T-helper 17 cell (primary cell): ENCODE results near the gene POLR2A. TPM values are rescaled to one million over a fixed set of nuclear protein-coding genes. Genes with fewer than 3 reads are reported as not detected.
A peak's percentile ranks its signal among the peaks of the same experiment; 100 is the strongest.

Experiments used
- ATAC-seq: fragments of 150-1000 bp; cut with Tn5 transposase; 2 replicates; pipeline ENCODE4 v1.10.0; 2021; ENCODE audit warnings: mild to moderate bottlenecking, moderate library complexity
- DNase-seq, 3 donors: peaks; one replicate each; pipeline versions ENCODE4 v3.0.0 to v3.0.0-alpha.2; 2020 to 2021
- H3K9me3 ChIP-seq: one replicate; pipeline ENCODE4 v1.7.0; 2013; ENCODE audit warnings: low read length, mild to moderate bottlenecking; ENCODE audit not compliant: control insufficient read depth, poor library complexity, severe bottlenecking
- H3K27ac Mint-ChIP-seq: one replicate; pipeline ENCODE4 v1.8.0; 2022; ENCODE audit warnings: mild to moderate bottlenecking, moderate library complexity, mixed read lengths
- H3K27me3 Mint-ChIP-seq: one replicate; pipeline ENCODE4 v1.8.0; 2022; ENCODE audit warnings: mixed read lengths
- H3K36me3 Mint-ChIP-seq: one replicate; pipeline ENCODE4 v1.8.0; 2022; ENCODE audit warnings: low read depth, mixed read lengths
- H3K4me1 Mint-ChIP-seq: one replicate; pipeline ENCODE4 v1.8.0; 2022; ENCODE audit warnings: mild to moderate bottlenecking, mixed read lengths
- H3K4me3 Mint-ChIP-seq: one replicate; pipeline ENCODE4 v1.8.0; 2022; ENCODE audit warnings: mild to moderate bottlenecking, moderate library complexity, mixed read lengths
- total RNA-seq, 4 donors: library from RNA in 2 of 4; stranded (reverse) in 2 of 4; gene quantifications; one replicate each; pipeline ENCODE4 v1.2.3 and lab custom pipeline; 2022 to 2026

Gene POLR2A
- total RNA-seq, result 100 to 1,000 TPM; 553 to 572 TPM
- total RNA-seq (lab: John Stamatoyannopoulos, UW), result 124 to 477 reads per million in 2 donors

DNA sequence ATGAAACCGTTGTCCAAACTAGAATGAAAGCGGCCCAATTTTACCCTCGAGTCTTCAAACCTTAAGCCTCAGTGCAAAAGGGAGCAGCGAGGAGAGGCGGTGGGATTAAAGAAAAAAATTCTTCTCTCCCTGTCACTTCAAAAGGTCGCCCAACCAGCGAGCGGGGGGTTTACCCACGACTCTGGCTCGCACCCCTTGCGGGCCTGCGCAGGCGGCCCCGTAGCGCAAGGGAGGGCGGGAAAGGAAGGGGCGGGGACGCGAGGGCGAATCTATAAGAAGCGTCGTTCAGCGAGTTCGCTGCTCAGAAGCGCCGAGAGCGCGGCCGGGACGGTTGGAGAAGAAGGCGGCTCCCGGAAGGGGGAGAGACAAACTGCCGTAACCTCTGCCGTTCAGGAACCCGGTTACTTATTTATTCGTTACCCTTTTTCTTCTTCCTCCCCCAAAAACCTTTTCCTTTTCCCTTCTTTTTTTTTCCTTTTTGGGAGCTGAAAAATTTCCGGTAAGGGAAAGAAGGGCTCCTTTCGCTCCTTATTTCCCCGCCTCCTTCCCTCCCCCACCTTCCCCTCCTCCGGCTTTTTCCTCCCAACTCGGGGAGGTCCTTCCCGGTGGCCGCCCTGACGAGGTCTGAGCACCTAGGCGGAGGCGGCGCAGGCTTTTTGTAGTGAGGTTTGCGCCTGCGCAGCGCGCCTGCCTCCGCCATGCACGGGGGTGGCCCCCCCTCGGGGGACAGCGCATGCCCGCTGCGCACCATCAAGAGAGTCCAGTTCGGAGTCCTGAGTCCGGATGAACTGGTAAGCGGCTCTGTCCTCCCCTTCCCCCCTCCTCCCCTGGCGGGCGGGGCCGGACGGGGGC lies at the start of gene POLR2A:
Gene POLR2A, plus strand, starts transcription at position 300 of the 852 bp plus-strand sequence.
- Mint-ChIP-seq H3K36me3 (peaks cover 4% of the 10 kb centered on the region), H3K4me1 (peaks cover 66% of the 10 kb centered on the region), H3K4me3 (peak within 1 kb of the TSS; percentile 98), H3K27me3 (no peaks in the 10 kb centered on the region), H3K27ac (peak within 1 kb of the TSS; percentile 100)
- H3K9me3 ChIP-seq, result no peaks in the 10 kb centered on the region
- ATAC-seq (peak; percentile 73), DNase-seq (peak; percentile 92 to 99 (median 97))

DNA sequence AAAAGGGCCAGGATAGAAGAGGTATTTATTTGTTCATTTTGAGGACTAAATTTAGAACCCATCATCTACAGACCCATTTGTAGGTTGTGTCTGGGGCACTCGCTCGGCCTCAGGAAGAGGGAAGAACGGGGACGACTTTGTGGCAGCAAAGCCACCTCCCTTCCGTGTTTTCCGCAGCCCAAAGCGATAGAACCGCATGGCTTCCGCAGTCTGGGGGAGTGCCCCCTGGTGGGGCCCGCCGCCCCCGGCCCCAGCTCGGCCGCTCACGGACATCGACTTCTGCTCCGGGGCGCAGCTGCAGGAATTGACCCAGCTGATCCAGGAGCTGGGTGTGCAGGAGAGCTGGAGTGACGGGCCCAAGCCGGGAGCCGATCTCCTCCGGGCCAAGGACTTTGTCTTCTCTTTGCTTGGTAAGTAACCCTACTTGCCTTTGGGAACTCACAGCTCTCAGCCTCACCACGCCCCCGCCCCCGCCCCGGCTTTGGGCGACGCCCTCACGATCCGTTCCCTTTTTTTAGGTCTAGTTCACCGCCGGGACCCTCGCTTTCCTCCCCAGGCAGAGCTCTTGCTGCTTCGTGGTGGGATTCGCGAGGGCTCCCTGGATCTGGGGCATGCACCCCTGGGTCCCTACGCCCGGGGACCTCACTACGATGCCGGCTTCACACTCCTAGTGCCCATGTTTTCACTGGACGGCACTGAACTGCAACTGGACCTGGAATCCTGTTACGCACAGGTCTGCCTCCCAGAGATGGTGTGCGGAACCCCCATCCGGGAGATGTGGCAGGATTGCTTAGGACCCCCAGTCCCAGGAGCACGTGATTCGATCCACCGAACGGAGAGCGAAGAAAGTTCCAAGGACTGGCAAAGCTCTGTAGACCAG lies 48.2 kb upstream of the POLR2A start:
- DNase-seq (peak; percentile 49 to 51 (median 49)), ATAC-seq (peak; percentile 50)
- H3K27me3 Mint-ChIP-seq, result peaks cover 17% of the 10 kb centered on the region
- peaks cover 33% of the 10 kb centered on the region for H3K4me1 Mint-ChIP-seq
- peak overlapping the region; percentile 95 for H3K4me3 Mint-ChIP-seq
- H3K9me3 ChIP-seq, result no peaks in the 10 kb centered on the region
- H3K27ac Mint-ChIP-seq, result peak overlapping the region; percentile 97
- H3K36me3 Mint-ChIP-seq, result peaks cover 4% of the 10 kb centered on the region

DNA sequence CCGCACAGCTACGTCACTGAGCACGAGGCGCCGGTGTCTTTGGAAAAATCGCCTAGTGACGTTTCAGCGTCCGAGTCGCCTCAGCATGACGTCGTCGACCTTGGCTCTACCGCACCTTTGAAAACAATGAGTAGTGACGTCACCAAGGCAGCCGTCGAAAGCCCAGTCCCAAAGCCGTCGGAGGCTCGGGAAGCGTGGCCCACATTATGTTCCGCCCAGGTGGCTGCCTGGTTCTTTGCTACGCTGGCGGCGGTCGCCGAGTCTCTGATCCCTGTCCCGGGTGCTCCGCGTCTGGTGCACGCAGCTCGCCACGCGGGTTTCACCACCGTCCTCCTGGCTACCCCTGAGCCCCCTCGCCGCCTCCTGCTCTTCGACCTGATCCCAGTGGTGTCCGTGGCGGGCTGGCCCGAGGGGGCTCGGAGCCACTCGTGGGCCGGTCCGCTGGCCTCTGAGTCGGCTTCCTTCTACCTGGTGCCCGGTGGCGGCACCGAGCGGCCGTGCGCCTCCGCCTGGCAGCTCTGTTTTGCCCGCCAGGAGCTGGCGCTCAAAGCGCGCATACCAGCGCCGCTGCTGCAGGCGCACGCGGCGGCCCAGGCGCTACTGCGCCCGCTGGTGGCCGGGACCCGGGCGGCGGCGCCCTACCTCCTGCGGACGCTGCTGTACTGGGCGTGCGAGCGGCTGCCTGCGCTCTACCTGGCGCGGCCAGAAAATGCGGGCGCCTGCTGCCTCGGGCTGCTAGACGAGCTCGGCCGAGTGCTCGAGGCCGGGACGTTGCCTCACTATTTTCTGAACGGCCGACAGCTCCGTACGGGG lies 47.4 kb upstream of the POLR2A start:
- peaks cover 4% of the 10 kb centered on the region for H3K36me3 Mint-ChIP-seq
- peak overlapping the region; percentile 95 for H3K4me3 Mint-ChIP-seq
- H3K27ac Mint-ChIP-seq, result peak overlapping the region; percentile 97
- peak; percentile 71 to 80 (median 73) for DNase-seq
- ATAC-seq, result peak; percentile 69
- H3K27me3 Mint-ChIP-seq, result peaks cover 20% of the 10 kb centered on the region
- no peaks in the 10 kb centered on the region for H3K9me3 ChIP-seq
- peaks cover 33% of the 10 kb centered on the region for H3K4me1 Mint-ChIP-seq

DNA sequence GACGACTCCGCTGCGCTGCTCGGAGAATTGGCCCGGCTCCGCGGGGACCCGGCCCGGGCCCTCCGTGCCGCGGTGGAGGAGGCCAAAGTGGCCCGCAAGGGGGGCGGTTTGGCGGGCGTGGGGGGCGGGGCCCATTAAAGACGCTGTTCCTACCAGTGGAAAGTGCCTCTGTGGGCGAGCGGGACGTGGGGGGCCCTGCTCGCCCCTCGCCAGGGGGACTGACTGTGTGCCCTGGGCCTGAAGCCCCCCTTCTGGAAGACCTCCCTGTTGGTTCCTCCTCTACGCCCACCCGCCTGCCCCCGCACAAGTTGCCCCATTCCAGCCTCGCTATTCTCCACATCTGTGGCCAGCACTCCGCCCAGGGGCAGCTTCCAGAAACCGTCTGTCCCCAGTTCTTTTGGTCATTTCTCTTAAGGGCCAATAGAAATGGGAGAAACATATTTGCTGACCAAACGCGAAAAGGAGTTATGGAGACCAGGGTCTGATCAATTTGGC lies 46.8 kb upstream of the POLR2A start:
- ATAC-seq, result no peak
- peak overlapping the region; percentile 95 for H3K4me3 Mint-ChIP-seq
- H3K9me3 ChIP-seq, result no peaks in the 10 kb centered on the region
- peak overlapping the region; percentile 67 for H3K27ac Mint-ChIP-seq
- H3K4me1 Mint-ChIP-seq, result peaks cover 33% of the 10 kb centered on the region
- peaks cover 6% of the 10 kb centered on the region for H3K36me3 Mint-ChIP-seq
- H3K27me3 Mint-ChIP-seq, result peaks cover 27% of the 10 kb centered on the region
- DNase-seq, result no peak

DNA sequence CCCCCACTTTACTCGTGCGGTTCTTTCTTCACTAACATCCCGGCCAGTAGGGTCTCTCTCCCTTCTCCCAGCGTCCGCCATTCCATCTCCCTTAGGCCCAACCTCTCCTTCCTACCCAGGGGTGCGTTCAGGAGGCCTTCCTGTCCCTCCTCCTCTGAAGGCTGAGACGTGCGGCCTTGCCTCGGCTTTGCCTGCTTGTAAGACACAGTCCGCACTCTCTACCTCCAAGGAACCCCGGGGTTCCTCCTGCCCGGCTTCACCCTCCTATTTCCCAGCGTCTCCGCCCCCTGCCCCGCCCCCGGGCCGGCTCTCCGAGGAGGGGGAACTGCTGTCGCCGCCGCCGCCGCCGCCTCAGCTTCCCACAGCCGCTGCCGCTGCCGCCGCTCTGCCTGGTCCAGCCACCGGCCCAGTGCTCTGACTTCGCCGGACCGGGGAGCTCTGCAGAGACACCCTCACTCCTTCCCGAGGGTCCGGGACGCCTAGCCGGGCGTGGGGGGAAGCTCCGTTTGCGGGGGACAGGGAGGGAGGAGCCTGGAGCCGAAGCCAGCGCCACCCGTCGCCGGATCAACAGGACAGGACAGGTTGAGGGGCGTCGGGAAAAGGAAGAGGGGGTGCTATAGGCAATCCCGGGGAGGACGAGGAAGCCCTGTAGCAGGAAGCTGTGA lies 46.1 kb upstream of the POLR2A start:
- H3K9me3 ChIP-seq, result no peaks in the 10 kb centered on the region
- Mint-ChIP-seq H3K36me3 (peaks cover 8% of the 10 kb centered on the region), H3K4me1 (peaks cover 33% of the 10 kb centered on the region), H3K4me3 (peak overlapping the region; percentile 88), H3K27me3 (peaks cover 33% of the 10 kb centered on the region), H3K27ac (peak overlapping the region; percentile 67)
- DNase-seq, result peak; percentile 37 to 40 (median 40)
- ATAC-seq, result no peak

DNA sequence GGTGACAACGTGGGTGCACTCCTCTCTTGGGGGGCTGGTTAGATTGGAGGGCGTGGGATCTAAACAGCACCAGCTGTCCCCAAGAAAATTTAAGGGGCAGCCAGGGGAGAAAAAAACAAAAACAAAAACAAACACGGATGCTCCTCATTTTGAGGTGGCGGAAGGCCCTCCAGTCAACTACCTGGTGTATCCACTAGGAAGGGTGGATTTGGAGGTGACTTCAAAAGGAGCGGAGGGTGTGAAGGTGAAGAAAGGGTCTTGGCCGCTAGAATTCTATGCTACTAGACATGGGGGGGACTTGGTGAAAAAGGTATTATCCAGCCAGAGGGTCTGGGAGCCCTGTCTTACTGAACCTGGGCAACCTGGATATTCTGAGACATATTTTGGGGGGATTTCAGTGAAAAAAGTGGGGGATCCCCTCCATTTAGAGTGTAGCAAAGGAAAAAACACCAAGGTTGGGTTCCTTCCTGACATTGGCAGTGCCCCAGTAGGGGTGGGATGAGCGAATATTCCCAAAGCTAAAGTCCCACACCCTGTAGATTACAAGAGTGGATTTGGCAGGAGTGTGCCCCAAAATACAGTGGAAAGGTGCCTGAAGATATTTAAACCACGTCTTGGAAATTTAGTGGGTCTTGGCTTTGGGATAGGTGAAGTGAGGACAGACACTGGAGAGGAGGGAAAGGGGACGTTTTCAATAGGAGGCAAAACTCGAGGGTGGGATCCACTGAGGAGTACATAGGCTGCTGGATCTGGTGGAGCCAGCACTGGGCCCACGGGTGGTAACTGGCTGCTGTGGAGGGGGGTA lies 45.3 kb upstream of the POLR2A start:
- Mint-ChIP-seq H3K4me1 (peaks cover 33% of the 10 kb centered on the region), H3K36me3 (peaks cover 8% of the 10 kb centered on the region), H3K27me3 (peaks cover 41% of the 10 kb centered on the region), H3K27ac (peak overlapping the region; percentile 67), H3K4me3 (peak overlapping the region; percentile 88)
- DNase-seq (no peak), ATAC-seq (no peak)
- no peaks in the 10 kb centered on the region for H3K9me3 ChIP-seq

DNA sequence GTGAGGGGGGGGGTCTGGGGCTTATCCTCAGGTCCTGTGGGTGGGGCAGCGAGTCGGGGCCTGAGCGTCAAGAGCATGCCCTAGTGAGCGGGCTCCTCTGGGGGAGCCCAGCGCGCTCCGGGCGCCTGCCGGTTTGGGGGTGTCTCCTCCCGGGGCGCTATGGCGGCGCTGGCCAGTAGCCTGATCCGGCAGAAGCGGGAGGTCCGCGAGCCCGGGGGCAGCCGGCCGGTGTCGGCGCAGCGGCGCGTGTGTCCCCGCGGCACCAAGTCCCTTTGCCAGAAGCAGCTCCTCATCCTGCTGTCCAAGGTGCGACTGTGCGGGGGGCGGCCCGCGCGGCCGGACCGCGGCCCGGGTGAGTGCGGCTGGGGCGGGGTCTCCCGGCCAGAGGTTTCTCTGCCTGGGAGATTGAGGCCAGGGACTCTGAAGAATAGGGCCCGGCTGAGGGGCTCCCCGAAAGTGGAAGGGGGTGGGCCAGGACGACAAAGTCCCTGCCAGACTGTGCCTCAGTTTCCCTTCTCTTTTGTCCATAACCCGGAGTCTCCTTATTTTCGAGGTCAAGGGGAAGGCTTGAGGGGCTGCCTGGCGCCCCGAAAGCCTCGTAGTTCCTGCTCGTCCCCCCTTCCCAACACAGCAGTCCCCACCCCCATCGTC lies 44.6 kb upstream of the POLR2A start, which contains the start of gene FGF11:
Gene FGF11, plus strand, starts transcription at position 51 of the 651 bp plus-strand sequence. Its CDS starts 109 bp downstream, at position 160.
- Mint-ChIP-seq H3K4me1 (peaks cover 33% of the 10 kb centered on the region), H3K4me3 (peak within 1 kb of the TSS; percentile 91), H3K36me3 (peaks cover 8% of the 10 kb centered on the region), H3K27me3 (peaks cover 47% of the 10 kb centered on the region), H3K27ac (peak within 1 kb of the TSS; percentile 67)
- no peak for DNase-seq
- H3K9me3 ChIP-seq, result no peaks in the 10 kb centered on the region
- no peak for ATAC-seq

DNA sequence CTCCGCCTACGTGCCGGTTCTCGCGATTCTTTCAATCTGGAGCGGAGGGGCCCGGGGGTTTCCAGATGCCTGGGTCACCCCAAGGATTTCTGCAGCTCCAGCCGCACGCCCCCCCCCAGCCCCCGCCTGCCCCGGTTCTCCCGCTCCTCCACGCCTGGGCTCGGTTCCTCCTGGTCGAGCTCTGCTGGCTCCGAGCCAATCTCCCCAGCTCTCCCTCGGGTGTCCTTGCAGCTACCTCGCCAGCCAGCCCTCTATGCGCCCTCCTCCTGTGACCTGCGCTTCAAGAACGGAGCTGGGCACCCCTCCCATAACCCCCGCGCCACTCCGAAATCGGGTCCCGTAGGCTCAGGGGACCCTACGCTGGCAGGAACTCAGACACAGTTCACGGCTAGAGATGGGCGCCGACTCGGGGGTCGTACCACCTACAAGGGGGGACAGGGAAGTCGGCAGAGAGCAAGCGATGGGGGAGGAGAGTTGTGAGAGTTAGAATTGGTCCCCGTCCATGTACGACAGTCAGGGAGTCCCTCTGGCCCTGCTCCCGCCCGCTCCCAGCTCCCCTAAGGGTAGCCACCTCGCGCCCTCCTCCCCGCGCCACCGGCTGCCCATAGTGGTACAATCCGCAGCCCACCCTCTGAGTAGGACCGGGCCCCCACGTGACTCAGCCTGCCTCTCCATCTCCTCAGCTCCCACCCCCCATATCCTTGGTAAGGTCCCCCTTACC lies 43.9 kb upstream of the POLR2A start:
- DNase-seq (peak in 1 of 3 donors; percentile 22), ATAC-seq (no peak)
- Mint-ChIP-seq H3K4me1 (peaks cover 30% of the 10 kb centered on the region), H3K27ac (no peak overlapping the region), H3K36me3 (peaks cover 8% of the 10 kb centered on the region), H3K4me3 (peak overlapping the region; percentile 91), H3K27me3 (peaks cover 54% of the 10 kb centered on the region)
- H3K9me3 ChIP-seq, result no peaks in the 10 kb centered on the region

DNA sequence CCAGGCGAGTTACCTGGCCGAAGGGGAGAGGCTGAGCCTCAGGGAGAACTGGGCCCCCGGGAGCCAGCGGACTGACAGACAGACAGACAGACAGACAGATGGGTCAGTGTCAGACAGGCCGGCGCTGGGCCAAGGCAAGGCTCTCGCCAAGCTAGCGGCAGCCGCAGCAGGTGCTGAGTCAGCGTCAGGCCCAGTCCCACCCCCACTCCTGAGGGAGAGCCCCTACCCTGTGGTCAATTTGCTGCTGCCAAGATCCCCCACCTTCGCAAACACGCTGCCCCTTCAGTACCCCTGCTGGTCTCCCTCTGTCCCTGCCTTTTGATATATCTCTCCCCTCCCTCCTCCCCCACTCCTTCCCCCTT lies 43.4 kb upstream of the POLR2A start:
- H3K4me3 Mint-ChIP-seq, result peak overlapping the region; percentile 91
- H3K4me1 Mint-ChIP-seq, result peaks cover 32% of the 10 kb centered on the region
- peaks cover 59% of the 10 kb centered on the region for H3K27me3 Mint-ChIP-seq
- DNase-seq (no peak), ATAC-seq (no peak)
- H3K36me3 Mint-ChIP-seq, result peaks cover 8% of the 10 kb centered on the region
- no peaks in the 10 kb centered on the region for H3K9me3 ChIP-seq
- H3K27ac Mint-ChIP-seq, result no peak overlapping the region

DNA sequence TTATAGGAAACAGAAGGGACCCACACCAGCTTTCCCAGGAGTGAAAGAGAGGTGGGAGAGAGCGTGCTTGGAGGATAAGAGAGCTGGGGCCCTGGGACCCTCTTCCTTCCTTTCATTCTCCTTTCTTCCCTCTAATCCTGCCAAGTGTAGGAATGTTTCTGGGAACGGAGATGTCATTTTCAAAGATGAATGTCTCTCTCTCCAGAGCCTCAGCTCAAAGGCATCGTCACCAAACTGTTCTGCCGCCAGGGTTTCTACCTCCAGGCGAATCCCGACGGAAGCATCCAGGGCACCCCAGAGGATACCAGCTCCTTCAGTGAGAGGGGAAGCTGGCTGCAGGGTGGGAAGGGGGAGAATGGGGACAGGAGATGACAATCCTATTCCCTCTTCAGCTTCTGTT lies 42.9 kb upstream of the POLR2A start:
- no peak for DNase-seq
- Mint-ChIP-seq H3K4me3 (peak overlapping the region; percentile 91), H3K4me1 (peaks cover 32% of the 10 kb centered on the region), H3K36me3 (peaks cover 8% of the 10 kb centered on the region), H3K27me3 (peaks cover 62% of the 10 kb centered on the region), H3K27ac (no peak overlapping the region)
- H3K9me3 ChIP-seq, result no peaks in the 10 kb centered on the region
- no peak for ATAC-seq

DNA sequence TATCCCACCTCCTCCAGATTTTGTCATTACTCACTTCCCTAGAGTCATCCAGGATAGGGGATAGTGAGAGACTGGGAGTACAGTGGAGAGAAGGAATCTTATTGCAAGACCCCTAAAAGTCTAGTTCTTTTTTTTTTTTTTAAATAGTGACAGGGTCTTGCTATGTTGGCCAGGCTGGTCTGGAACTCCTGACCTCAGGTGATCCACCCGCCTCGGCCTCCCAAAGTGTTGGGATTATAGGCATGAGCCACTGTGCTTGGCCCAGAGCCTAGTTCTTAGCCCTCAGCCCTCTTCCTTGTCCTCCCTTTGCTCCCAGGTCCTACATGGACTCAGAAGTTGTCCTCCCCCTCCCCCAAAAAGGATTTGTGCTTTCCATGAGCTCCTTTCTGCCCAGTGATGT lies 42.0 kb upstream of the POLR2A start:
- no peak overlapping the region for H3K27ac Mint-ChIP-seq
- peaks cover 67% of the 10 kb centered on the region for H3K27me3 Mint-ChIP-seq
- no peak for DNase-seq
- H3K36me3 Mint-ChIP-seq, result peaks cover 11% of the 10 kb centered on the region
- peaks cover 32% of the 10 kb centered on the region for H3K4me1 Mint-ChIP-seq
- no peak for ATAC-seq
- H3K9me3 ChIP-seq, result no peaks in the 10 kb centered on the region
- H3K4me3 Mint-ChIP-seq, result peak overlapping the region; percentile 25
